ENCODE data around the gene UGT1A7. TPM values are rescaled to one million over a fixed set of nuclear protein-coding genes. Genes with fewer than 3 reads are reported as not detected.

UGT1A7 gene
- total RNA-seq, 4 donors from 2014 or later: 4.6 TPM; not detected in 3

DNA sequence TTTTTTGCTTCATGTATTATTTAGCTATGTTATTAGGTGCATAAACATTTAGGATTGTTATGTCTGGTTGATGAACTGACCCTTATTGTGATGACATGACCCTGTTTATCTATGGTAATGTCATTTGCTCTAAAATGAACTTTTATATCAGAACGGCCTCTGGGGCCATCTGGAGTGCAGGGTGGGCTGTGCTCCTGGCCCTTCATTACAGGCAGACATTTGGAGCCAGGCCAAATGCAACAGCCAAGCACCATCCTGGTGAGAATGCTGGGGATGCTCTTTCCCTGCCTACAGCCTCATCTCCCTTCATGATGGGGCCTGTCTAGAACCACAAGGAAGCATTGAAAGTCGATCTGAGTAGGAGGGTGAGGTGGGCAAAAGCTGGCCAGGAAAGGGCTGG is 134.6 kb downstream of the UGT1A7 start:
- Histone ChIP-seq H3K9me3 (peaks cover 0 to 7% (median 0%) of the 10 kb centered on the region in 3 donors), H3K4me1 (no peaks in the 10 kb centered on the region), H3K36me3 (no peaks in the 10 kb centered on the region), H3K27me3 (peaks cover 9% of the 10 kb centered on the region), H3K4me3 (no peak overlapping the region), H3K27ac (no peak overlapping the region)
- TF ChIP-seq CTCF (IDR thresholded peaks at IDR 0.05) (no peak), POLR2AphosphoS5 (IDR thresholded peaks at IDR 0.05) (no peak), POLR2A (IDR thresholded peaks at IDR 0.05) (no peak), EP300 (IDR thresholded peaks at IDR 0.05) (no peak)
- ATAC-seq: no peak
- 14 to 30% methylated on average over 1 to 2 of the region's 2 CpGs for WGBS, 2 donors (ENCODE audit: low coverage in 1 of 2)

GRCh38 chr2:233816771-233817170 is 135.1 kb downstream of the UGT1A7 start:
- 73 to 83% methylated on average over 3 to 4 of the region's 4 CpGs for WGBS, 2 donors (ENCODE audit: low coverage in 1 of 2)
- H3K4me1 ChIP-seq: no peaks in the 10 kb centered on the region
- no peak for ATAC-seq
- TF ChIP-seq EP300 (IDR thresholded peaks at IDR 0.05) (no peak), CTCF (IDR thresholded peaks at IDR 0.05) (no peak), POLR2AphosphoS5 (IDR thresholded peaks at IDR 0.05) (no peak)
- no peak overlapping the region for H3K27ac ChIP-seq
- peaks cover 9% of the 10 kb centered on the region for H3K27me3 ChIP-seq
- peaks cover 0 to 7% (median 0%) of the 10 kb centered on the region in 3 donors for H3K9me3 ChIP-seq
- no peaks in the 10 kb centered on the region for H3K36me3 ChIP-seq
- no peak overlapping the region for H3K4me3 ChIP-seq

DNA sequence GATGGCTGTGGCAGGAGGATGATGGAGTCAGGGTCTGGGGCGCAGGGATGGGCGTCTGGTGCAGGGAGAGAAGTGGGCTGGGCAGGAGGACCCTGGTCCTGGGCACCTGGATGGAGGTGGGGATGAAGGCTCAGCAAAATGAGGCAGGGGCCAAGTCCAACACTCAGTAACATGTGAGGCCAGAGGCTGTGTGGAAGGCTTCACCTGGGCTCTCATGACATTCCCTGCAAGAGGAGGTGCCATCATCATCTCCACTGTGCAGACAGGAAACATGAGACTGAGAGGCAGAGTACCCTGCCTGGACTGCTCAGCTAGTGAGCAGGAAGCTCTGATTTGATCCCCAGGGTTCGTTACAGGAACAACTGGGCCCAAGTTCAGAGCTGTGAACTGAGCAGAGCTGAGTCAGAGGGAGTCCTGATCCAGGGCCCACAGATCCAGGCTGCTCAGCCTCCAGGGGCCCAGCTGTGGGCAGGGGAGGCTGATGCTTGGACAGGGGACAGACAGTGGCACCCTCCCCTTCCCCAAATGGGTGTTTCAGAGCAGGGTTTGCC is 135.7 kb downstream of the UGT1A7 start:
- no peak overlapping the region for H3K27ac ChIP-seq
- H3K4me1 ChIP-seq: no peaks in the 10 kb centered on the region
- TF ChIP-seq EP300 (IDR thresholded peaks at IDR 0.05): no peak
- TF ChIP-seq POLR2AphosphoS5 (IDR thresholded peaks at IDR 0.05): no peak
- TF ChIP-seq CTCF (IDR thresholded peaks at IDR 0.05): no peak
- no peak for TF ChIP-seq POLR2A (IDR thresholded peaks at IDR 0.05)
- WGBS, 2 donors (ENCODE audit: low coverage in 1 of 2): 20% methylated on average over 1 of the region's 3 CpGs; no CpG with 5 or more reads in 1 of the 2 donors
- peaks cover 9% of the 10 kb centered on the region for H3K27me3 ChIP-seq
- peaks cover 0 to 7% (median 0%) of the 10 kb centered on the region in 3 donors for H3K9me3 ChIP-seq
- ATAC-seq: peak; percentile 13
- H3K36me3 ChIP-seq: no peaks in the 10 kb centered on the region
- H3K4me3 ChIP-seq: no peak overlapping the region

- H3K9me3 ChIP-seq: peaks cover 0 to 7% (median 0%) of the 10 kb centered on the region in 3 donors
- no peak overlapping the region for H3K4me3 ChIP-seq
- H3K4me1 ChIP-seq: no peaks in the 10 kb centered on the region
- 76 to 100% methylated on average over 1 to 3 of the region's 11 CpGs for WGBS, 2 donors (ENCODE audit: low coverage in 1 of 2)
- H3K27ac ChIP-seq: no peak overlapping the region
- ATAC-seq: no peak
- no peaks in the 10 kb centered on the region for H3K36me3 ChIP-seq
- peaks cover 7% of the 10 kb centered on the region for H3K27me3 ChIP-seq
- no peak for TF ChIP-seq CTCF (IDR thresholded peaks at IDR 0.05)
- no peak for TF ChIP-seq EP300 (IDR thresholded peaks at IDR 0.05)
- no peak for TF ChIP-seq POLR2AphosphoS5 (IDR thresholded peaks at IDR 0.05)
- no peak for TF ChIP-seq POLR2A (IDR thresholded peaks at IDR 0.05)
Measured at GRCh38 chr2:233817995-233818638, 136.4 kb downstream of the UGT1A7 start.
